Neuron (in vitro differentiated cells): ENCODE measurements around the gene TMEM233.

Experiments
- H2AFZ ChIP-seq: one replicate; pipeline ENCODE4 v1.6.1; 2013; ENCODE audit warnings: low read depth, mild to moderate bottlenecking, inconsistent platforms, low read length, moderate library complexity
- H3K27me3 ChIP-seq: one replicate; pipeline ENCODE4 v1.6.1; 2013; ENCODE audit warnings: low read length; ENCODE audit not compliant: insufficient read depth
- H3K36me3 ChIP-seq: one replicate; pipeline ENCODE4 v1.6.1; 2013; ENCODE audit warnings: low read length; ENCODE audit not compliant: insufficient read depth
- H3K4me1 ChIP-seq: one replicate; pipeline ENCODE4 v1.6.1; 2013; ENCODE audit warnings: low read length; ENCODE audit not compliant: insufficient read depth
- H3K4me3 ChIP-seq: 2 replicates; pipeline ENCODE4 v1.5.1; 2013; ENCODE audit warnings: mild to moderate bottlenecking, low read length, moderate library complexity
- H3K9me3 ChIP-seq: one replicate; pipeline ENCODE4 v1.6.1; 2013; ENCODE audit warnings: low read length

The TMEM233 gene

DNA sequence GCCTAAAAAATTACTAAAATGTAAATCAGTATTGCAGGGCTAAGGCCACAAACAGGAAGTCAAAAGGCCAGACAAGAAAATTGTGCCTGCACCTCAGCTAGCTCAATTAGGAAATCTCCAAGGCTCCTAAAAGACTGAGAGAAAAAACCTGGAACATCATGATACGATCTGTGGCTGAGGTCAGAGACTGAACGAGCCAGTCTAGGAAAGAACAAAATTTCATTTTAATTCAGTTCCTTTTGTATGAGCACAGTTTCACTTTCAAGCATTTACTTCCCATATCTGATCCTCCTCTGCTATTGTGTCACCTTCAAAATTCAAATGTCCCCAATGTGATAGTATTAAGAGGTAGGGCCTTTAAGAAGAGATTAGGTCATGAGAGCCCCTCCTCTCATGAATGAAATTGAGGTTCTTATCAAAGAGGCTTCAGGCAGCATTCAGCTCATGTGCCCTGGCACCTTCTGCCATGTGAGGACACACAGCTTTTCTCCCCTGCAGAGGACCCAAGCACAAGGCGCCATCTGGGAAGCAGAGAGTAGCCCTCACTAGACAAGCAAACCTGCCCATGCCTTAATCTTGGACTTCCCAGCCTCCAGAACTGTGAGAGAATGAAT is 89.2 kb downstream of the TMEM233 start:
- H3K9me3 ChIP-seq, result no peaks in the 10 kb centered on the region
- H2AFZ ChIP-seq, result no peak overlapping the region
- no peaks in the 10 kb centered on the region for H3K4me1 ChIP-seq
- H3K27me3 ChIP-seq, result no peaks in the 10 kb centered on the region
- peaks cover 61% of the 10 kb centered on the region for H3K36me3 ChIP-seq
- no peak overlapping the region for H3K4me3 ChIP-seq

GRCh38 chr12:119683413-119683812 is 89.8 kb downstream of the TMEM233 start:
- no peak overlapping the region for H2AFZ ChIP-seq
- H3K9me3 ChIP-seq, result no peaks in the 10 kb centered on the region
- H3K4me1 ChIP-seq, result no peaks in the 10 kb centered on the region
- peaks cover 57% of the 10 kb centered on the region for H3K36me3 ChIP-seq
- no peak overlapping the region for H3K4me3 ChIP-seq
- no peaks in the 10 kb centered on the region for H3K27me3 ChIP-seq

- H3K4me3 ChIP-seq, result no peak overlapping the region
- H3K4me1 ChIP-seq, result no peaks in the 10 kb centered on the region
- peaks cover 53% of the 10 kb centered on the region for H3K36me3 ChIP-seq
- H2AFZ ChIP-seq, result no peak overlapping the region
- no peaks in the 10 kb centered on the region for H3K9me3 ChIP-seq
- no peaks in the 10 kb centered on the region for H3K27me3 ChIP-seq
Observed at GRCh38 chr12:119683816-119684215, 90.2 kb downstream of the TMEM233 start.

GRCh38 chr12:119684711-119685369 is 91.3 kb downstream of the TMEM233 start:
- H3K4me3 ChIP-seq, result no peak overlapping the region

GRCh38 chr12:119685375-119685774 is 91.8 kb downstream of the TMEM233 start:
- Histone ChIP-seq H3K27me3 (no peaks in the 10 kb centered on the region), H3K9me3 (no peaks in the 10 kb centered on the region), H3K4me1 (no peaks in the 10 kb centered on the region), H3K36me3 (peaks cover 45% of the 10 kb centered on the region), H2AFZ (no peak overlapping the region), H3K4me3 (no peak overlapping the region)

More at GRCh38 chr12:119684711-119685369, 91.3 kb downstream of the TMEM233 start:
- Histone ChIP-seq H3K36me3 (peaks cover 46% of the 10 kb centered on the region), H3K27me3 (no peaks in the 10 kb centered on the region), H3K9me3 (no peaks in the 10 kb centered on the region), H2AFZ (no peak overlapping the region), H3K4me1 (no peaks in the 10 kb centered on the region)

DNA sequence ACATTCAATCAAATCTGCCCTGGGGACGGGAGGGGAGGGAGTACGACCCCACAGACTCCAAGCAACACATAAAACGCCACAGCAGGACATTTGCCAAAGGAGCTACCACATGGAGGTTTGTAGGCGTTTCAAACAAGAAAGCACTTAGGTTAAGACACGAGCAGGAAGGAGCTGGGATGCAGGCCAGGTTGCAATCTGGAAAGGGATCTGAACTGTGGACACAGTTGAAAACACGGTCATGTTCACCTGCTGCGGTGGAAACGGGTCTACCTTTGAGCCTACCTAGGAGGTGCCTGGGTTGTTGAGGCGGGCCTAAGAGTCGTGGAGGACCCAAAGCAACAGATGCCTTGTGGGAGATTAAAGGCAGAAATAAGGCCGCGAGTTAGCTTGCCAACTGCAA is 92.8 kb downstream of the TMEM233 start:
- Histone ChIP-seq H3K4me3 (no peak overlapping the region), H3K4me1 (no peaks in the 10 kb centered on the region), H3K27me3 (no peaks in the 10 kb centered on the region), H3K36me3 (peaks cover 35% of the 10 kb centered on the region), H2AFZ (no peak overlapping the region), H3K9me3 (no peaks in the 10 kb centered on the region)

- Histone ChIP-seq H3K4me1 (no peaks in the 10 kb centered on the region), H3K27me3 (no peaks in the 10 kb centered on the region), H3K36me3 (peaks cover 32% of the 10 kb centered on the region), H3K4me3 (no peak overlapping the region), H2AFZ (no peak overlapping the region), H3K9me3 (no peaks in the 10 kb centered on the region)
Observed at GRCh38 chr12:119686776-119687175, 93.2 kb downstream of the TMEM233 start.

DNA sequence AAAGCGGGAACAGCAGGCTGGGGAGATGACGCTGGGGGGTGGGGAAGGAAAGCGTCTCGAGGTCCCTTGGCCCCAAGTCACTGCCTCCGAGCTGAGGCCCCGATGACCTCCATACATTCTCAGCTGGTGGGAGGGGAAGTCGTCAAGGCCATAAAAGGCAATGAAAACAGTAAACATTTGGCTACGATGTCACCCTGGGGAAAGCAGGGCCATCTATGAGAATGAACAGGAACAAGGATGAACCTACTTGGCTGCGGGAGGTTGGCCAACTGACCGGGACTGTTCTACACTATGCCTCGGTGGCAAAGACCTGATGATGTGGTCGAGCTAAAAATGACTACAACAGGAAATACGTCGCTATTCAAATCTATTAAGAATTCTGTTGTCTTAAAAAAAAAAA is 93.8 kb downstream of the TMEM233 start:
- no peaks in the 10 kb centered on the region for H3K27me3 ChIP-seq
- H3K9me3 ChIP-seq, result no peaks in the 10 kb centered on the region
- no peak overlapping the region for H2AFZ ChIP-seq
- no peak overlapping the region for H3K4me3 ChIP-seq
- H3K4me1 ChIP-seq, result no peaks in the 10 kb centered on the region
- peaks cover 26% of the 10 kb centered on the region for H3K36me3 ChIP-seq

DNA sequence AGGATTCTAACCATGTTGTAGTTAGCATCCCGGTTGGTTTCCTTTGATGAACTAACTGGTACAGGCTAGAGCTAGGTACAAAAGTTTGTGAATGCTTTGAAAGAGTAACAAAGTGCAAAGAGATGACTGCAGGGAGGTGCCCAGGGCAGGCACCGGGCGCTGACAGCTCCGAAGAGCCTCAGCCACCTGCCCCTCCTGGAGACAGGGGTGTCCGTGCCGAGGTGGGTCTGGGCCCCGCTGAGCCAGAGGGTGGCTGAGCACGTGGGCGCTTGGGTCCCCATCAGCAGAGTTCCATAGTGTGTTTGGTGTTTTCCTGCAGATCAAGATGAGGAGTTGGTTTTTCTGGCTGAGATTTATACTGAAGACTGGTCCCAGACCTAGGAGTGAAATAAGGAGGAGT is 94.3 kb downstream of the TMEM233 start:
- Histone ChIP-seq H3K27me3 (no peaks in the 10 kb centered on the region), H3K9me3 (no peaks in the 10 kb centered on the region), H3K4me3 (no peak overlapping the region), H2AFZ (no peak overlapping the region), H3K4me1 (no peaks in the 10 kb centered on the region), H3K36me3 (peaks cover 26% of the 10 kb centered on the region)

DNA sequence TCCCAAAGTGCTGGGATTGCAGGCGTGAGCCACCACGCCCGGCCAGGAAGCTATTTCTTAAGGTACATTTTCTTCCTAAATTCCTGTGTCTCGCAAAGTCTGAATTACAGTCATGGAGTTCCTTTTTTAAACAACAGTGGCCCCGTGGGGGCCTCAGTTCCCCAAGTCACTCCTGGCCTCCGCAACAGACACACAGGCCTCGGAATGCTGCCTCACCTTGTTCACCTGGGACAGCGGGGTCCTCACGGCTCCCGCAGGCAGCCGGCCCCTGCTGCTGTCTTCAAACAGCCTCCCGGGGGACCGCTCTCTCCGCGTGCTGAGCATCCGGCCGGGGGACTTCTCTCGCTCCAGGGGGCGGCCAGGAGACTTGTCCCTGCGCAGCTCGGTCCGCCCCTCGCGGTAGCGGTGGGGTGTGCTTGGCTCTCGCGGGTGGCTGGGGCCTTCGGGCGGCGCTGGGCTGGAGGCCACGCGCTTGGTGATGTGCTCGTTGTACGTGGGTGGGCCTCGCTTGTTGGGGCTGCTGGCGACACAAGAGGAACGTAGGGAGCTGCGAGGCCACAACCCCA is 96.4 kb downstream of the TMEM233 start:
- no peaks in the 10 kb centered on the region for H3K27me3 ChIP-seq
- no peaks in the 10 kb centered on the region for H3K9me3 ChIP-seq
- no peak overlapping the region for H2AFZ ChIP-seq
- H3K4me3 ChIP-seq, result no peak overlapping the region
- no peaks in the 10 kb centered on the region for H3K4me1 ChIP-seq
- H3K36me3 ChIP-seq, result peaks cover 26% of the 10 kb centered on the region

DNA sequence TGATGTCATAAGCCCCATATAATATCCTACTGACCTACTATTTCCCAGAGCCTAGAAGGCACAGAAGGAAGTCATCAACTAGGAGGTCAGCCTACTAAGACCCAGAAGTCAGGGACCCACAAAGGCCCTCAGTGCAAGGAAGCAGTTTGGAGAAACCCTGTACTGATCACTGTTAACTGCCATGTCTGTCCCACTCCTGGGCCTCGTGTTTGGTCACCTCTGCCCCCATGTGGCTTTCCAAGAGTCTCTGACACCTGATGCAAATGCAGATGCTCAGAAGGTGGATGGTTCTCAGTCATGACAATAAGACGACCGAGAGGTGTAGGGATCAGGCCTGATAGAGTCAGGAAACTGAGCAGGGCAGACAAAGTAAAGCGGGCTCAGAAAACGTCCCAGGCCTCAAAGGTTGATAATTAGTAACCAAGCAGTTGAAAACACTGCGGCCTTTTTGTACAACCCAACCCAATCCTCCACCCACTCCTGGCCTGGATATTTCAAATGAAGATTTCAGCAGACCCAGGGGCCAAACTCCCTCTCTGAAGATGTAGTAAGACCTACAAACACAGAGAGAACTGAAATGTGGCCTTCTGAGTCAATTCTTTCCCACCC is 97.7 kb downstream of the TMEM233 start:
- H2AFZ ChIP-seq, result no peak overlapping the region
- no peak overlapping the region for H3K4me3 ChIP-seq
- H3K4me1 ChIP-seq, result no peaks in the 10 kb centered on the region
- H3K36me3 ChIP-seq, result peaks cover 25% of the 10 kb centered on the region
- H3K9me3 ChIP-seq, result no peaks in the 10 kb centered on the region
- no peaks in the 10 kb centered on the region for H3K27me3 ChIP-seq

DNA sequence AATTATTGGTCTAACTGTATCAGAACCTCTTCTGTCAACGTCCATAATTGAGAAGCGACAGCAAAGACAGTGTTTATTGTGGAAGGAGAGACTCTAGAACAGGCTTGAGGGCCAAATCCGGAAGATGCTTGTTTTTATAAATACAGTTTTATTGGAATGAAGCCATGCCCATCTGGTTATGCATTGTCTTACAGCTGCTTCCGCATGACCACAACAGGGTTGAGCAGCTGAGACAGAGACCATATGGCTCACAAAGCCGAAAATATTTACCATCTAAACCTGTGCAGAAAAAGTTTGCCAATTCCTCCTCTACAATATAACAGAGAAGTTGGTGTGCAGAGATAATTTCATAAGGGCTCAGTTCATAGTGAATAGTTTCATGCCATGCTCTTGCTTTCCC is 98.8 kb downstream of the TMEM233 start:
- H3K4me3 ChIP-seq, result no peak overlapping the region
- no peak overlapping the region for H2AFZ ChIP-seq
- no peaks in the 10 kb centered on the region for H3K27me3 ChIP-seq
- no peaks in the 10 kb centered on the region for H3K4me1 ChIP-seq
- no peaks in the 10 kb centered on the region for H3K9me3 ChIP-seq
- H3K36me3 ChIP-seq, result peaks cover 23% of the 10 kb centered on the region
